ENCODE results near the gene SLC5A6. TPM values are rescaled to one million over a fixed set of nuclear protein-coding genes. Genes with fewer than 3 reads are reported as not detected.

SLC5A6 gene
- total RNA-seq, 1 experiment from 2014 or later, result 122 TPM

GRCh38 chr2:27217173-27218121 lies 5.4 kb upstream of the SLC5A6 start, which contains the start of gene CAD:
Gene CAD, plus strand, starts transcription at chr2:27217369. Its CDS starts 183 bp downstream, at chr2:27217552.
- peak within 1 kb of the TSS; percentile 98 to 99 (median 99) for H3K27ac Mint-ChIP-seq
- no peaks in the 10 kb centered on the region for H4K20me1 ChIP-seq (ENCODE audit: control insufficient read depth, insufficient read depth, insufficient read length)
- peak within 1 kb of the TSS; percentile 97 for H3K4me2 ChIP-seq (ENCODE audit: insufficient read depth, insufficient read length, low read length)
- no peak within 1 kb of the TSS for H2BK20ac ChIP-seq (ENCODE audit: low read depth, low read length, poor library complexity, severe bottlenecking)
- no peaks in the 10 kb centered on the region for H3K79me1 ChIP-seq (ENCODE audit: insufficient read depth, low read depth, low read length, poor library complexity, severe bottlenecking)
- peaks cover 30 to 37% of the 10 kb centered on the region in 2 experiments for H3K4me1 Mint-ChIP-seq
- peak within 1 kb of the TSS; percentile 86 for H4K91ac ChIP-seq (ENCODE audit: insufficient read length, low read depth, low read length)
- peaks cover 4% of the 10 kb centered on the region; the same call in 1 of the 2 replicates for H3K4me1 ChIP-seq (ENCODE audit: insufficient read depth, low read length)
- peaks cover 0 to 1% of the 10 kb centered on the region in 2 experiments; a peak in 1 of 5 replicates for H3K9me3 Mint-ChIP-seq
- peak within 1 kb of the TSS; percentile 72 for H2AK5ac ChIP-seq (ENCODE audit: insufficient read length, low read length)
- H3K4me3 Mint-ChIP-seq, result peak within 1 kb of the TSS; percentile 91 to 96
- peak within 1 kb of the TSS; percentile 50 for H3K56ac ChIP-seq (ENCODE audit: insufficient read length, low read depth, low read length)
- TF ChIP-seq CTCF (conservative IDR thresholded peaks at IDR 0.05), result peak; percentile 30; the same call in 1 of the 3 replicates
- no peak within 1 kb of the TSS for H3K23ac ChIP-seq (ENCODE audit: insufficient read length, low read depth, low read length)
- 0 out of 2 replicates have a peak within 1 kb of the TSS, but pooled peaks have one; percentile 54 for H2BK15ac ChIP-seq (ENCODE audit: low read depth, low read length)
- H3K14ac ChIP-seq (ENCODE audit: insufficient read depth, low read length), result peak within 1 kb of the TSS; percentile 96
- peak within 1 kb of the TSS; percentile 82 for H2BK120ac ChIP-seq (ENCODE audit: low read depth, low read length, poor library complexity, severe bottlenecking)
- H2AFZ ChIP-seq (ENCODE audit: low read length), result no peak within 1 kb of the TSS
- H2BK5ac ChIP-seq (ENCODE audit: insufficient read length, low read length), result peak within 1 kb of the TSS; percentile 86
- H3K79me2 ChIP-seq (ENCODE audit: insufficient read depth, low read length), result peaks cover 12% of the 10 kb centered on the region; the same call in 1 of the 2 replicates
- peaks cover 43 to 68% (median 66%) of the 10 kb centered on the region in 3 experiments for H3K36me3 Mint-ChIP-seq (ENCODE audit: insufficient read depth in 1 of 3, low read depth in 3 of 3)
- peak within 1 kb of the TSS; percentile 53 for H2BK12ac ChIP-seq (ENCODE audit: insufficient read length, low read depth, low read length)
- DNase-seq, result peak; percentile 86
- peak within 1 kb of the TSS; percentile 88 for H3K4ac ChIP-seq (ENCODE audit: low read depth, low read length)
- peaks cover 15% of the 10 kb centered on the region for H3K23me2 ChIP-seq (ENCODE audit: insufficient read length, low read depth, low read length, poor library complexity, severe bottlenecking)
- peak within 1 kb of the TSS; percentile 96 for H3K18ac ChIP-seq (ENCODE audit: insufficient read length, low read depth, low read length)
- no CpG with 5 or more reads among the region's 72 CpGs for WGBS (ENCODE audit: extremely low coverage, insufficient read length, low lambda C conversion rate)
- H3K9ac ChIP-seq (ENCODE audit: extremely low read depth, insufficient read length, low read length), result peak within 1 kb of the TSS; percentile 97
- peak within 1 kb of the TSS; percentile 35 for H4K8ac ChIP-seq (replicated peaks; ENCODE audit: insufficient read length, low read depth, low read length)
- no peaks in the 10 kb centered on the region for H3K27me3 Mint-ChIP-seq (ENCODE audit: low read depth)
- H3K27me3 ChIP-seq (ENCODE audit: insufficient read depth, low read length), result no peaks in the 10 kb centered on the region
- H3K27ac ChIP-seq (ENCODE audit: insufficient read length, low read depth, low read length), result peak within 1 kb of the TSS; percentile 87
- H3K9me3 ChIP-seq (ENCODE audit: control insufficient read depth, low read depth, low read length), result no peaks in the 10 kb centered on the region
- peak within 1 kb of the TSS; percentile 46 for H3T11ph ChIP-seq (ENCODE audit: low read length)
- peak within 1 kb of the TSS; percentile 98 for H4K5ac ChIP-seq (ENCODE audit: insufficient read length, low read depth, low read length)
